Colonic mucosa (tissue), 4 donors: ENCODE measurements around the gene COPZ1. TPM values are rescaled to one million over a fixed set of nuclear protein-coding genes. Genes with fewer than 3 reads are reported as not detected.

Source experiments
- DNase-seq: peaks from one replicate; pipeline ENCODE4 v3.0.0-alpha.2; 2020
- H3K27ac ChIP-seq: fragments of 200-600 bp; one replicate; pipeline ENCODE4 v1.8.0; 2021
- H3K27me3 ChIP-seq: fragments of 200-600 bp; one replicate; pipeline ENCODE4 v1.8.0; 2021
- H3K36me3 ChIP-seq: fragments of 200-600 bp; one replicate; pipeline ENCODE4 v1.8.0; 2021
- H3K4me1 ChIP-seq: fragments of 200-600 bp; one replicate; pipeline ENCODE4 v1.8.0; 2021; ENCODE audit warnings: mild to moderate bottlenecking
- H3K4me3 ChIP-seq: fragments of 200-600 bp; one replicate; pipeline ENCODE4 v1.8.0; 2021
- H3K9ac ChIP-seq, 2 donors: one replicate each; pipeline ENCODE4 v1.7.0; 2013; ENCODE audit warnings: control low read depth in 2 of 2, low read depth in 2 of 2, low read length in 2 of 2
- H3K9me3 ChIP-seq: fragments of 200-600 bp; one replicate; pipeline ENCODE4 v1.8.0; 2021
- CTCF ChIP-seq: fragments of 200-600 bp; IDR thresholded peaks from one replicate; pipeline ENCODE4 v1.8.0; 2022; ENCODE audit warnings: antibody characterized with exemption, mild to moderate bottlenecking
- intact Hi-C: fragments of 100-400 bp; cut with DNase I; formaldehyde crosslinking; loops from one replicate; pipeline ENCODE4 v1.14.1; 2022
- total RNA-seq, 2 donors: library from RNA; stranded (reverse); fragmentation: NEBNext Ultra II Directional in 1 of 2; extraction: Animal tissue kit (Norgen Biotek cat#: 25700) in 1 of 2; gene quantifications; one replicate each; pipeline ENCODE4 v1.2.1, GENCODE V29; 2021
- donor health status: healthy.
- donor health status: DM: no; HTN: no; CAD: no.
- donor health status: DM: no; HTN: no; CAD: no.

Gene COPZ1
- total RNA-seq: 100 to 1,000 TPM; 164 to 173 TPM

- Histone ChIP-seq H3K4me1 (peaks cover 20% of the 10 kb centered on the region), H3K27me3 (no peaks in the 10 kb centered on the region), H3K9ac (peak within 1 kb of the TSS; percentile 60 to 82), H3K36me3 (no peaks in the 10 kb centered on the region), H3K9me3 (no peaks in the 10 kb centered on the region), H3K4me3 (peak within 1 kb of the TSS; percentile 78), H3K27ac (peak within 1 kb of the TSS; percentile 79)
- intact Hi-C loops: loop anchor here (5.0 kb wide), 1 partner anchor 33 kb away; no protein-coding TSS in a partner anchor
- DNase-seq: peak; percentile 97
- peak; percentile 75 for TF ChIP-seq CTCF
These were observed at the start of gene COPZ1 for GRCh38 chr12:54324617-54325441. COPZ1 (plus strand) TSS chr12:54325131; CDS start chr12:54325164, 33 bp downstream.

GRCh38 chr12:54276368-54276767 lies 48.6 kb upstream of the COPZ1 start:
- Histone ChIP-seq H3K27ac (no peak overlapping the region), H3K36me3 (no peaks in the 10 kb centered on the region), H3K27me3 (no peaks in the 10 kb centered on the region), H3K4me3 (no peak overlapping the region), H3K9ac (no peak overlapping the region), H3K9me3 (no peaks in the 10 kb centered on the region), H3K4me1 (no peaks in the 10 kb centered on the region)
- intact Hi-C loops: no loop called here
- TF ChIP-seq CTCF: no peak
- no peak for DNase-seq

DNA sequence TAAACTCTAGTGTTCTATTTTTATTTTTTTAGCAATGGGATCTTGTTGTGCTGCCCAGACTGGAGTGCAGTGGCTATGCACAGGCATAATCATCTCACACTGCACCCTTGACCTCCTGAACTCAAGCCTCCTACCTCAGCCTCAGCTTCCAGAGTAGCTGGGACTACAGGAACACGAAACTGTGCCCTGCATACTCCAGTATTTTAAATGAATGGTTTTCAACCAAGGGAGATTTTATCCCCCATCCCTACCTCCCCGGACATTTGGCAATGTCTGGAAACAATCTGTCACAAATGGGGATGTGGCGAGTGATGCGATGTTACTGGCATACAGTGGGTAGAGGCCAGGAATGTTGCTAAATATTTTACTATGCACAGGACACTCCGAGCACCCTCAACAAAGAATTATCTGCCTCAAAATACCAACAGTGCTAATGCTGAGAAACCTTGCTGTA lies 47.1 kb upstream of the COPZ1 start:
- intact Hi-C loops: no loop called here
- Histone ChIP-seq H3K9ac (peak overlapping the region in 1 of 2 donors; percentile 46), H3K27me3 (no peaks in the 10 kb centered on the region), H3K36me3 (no peaks in the 10 kb centered on the region), H3K27ac (no peak overlapping the region), H3K4me1 (peaks cover 8% of the 10 kb centered on the region), H3K9me3 (no peaks in the 10 kb centered on the region), H3K4me3 (no peak overlapping the region)
- TF ChIP-seq CTCF: no peak
- no peak for DNase-seq

GRCh38 chr12:54279227-54279631 lies 45.7 kb upstream of the COPZ1 start:
- peaks cover 21% of the 10 kb centered on the region for H3K4me1 ChIP-seq
- no peaks in the 10 kb centered on the region for H3K27me3 ChIP-seq
- H3K27ac ChIP-seq: peak overlapping the region; percentile 94
- peak overlapping the region; percentile 66 for H3K4me3 ChIP-seq
- no peak for TF ChIP-seq CTCF
- intact Hi-C loops: no loop called here
- H3K36me3 ChIP-seq: peaks cover 12% of the 10 kb centered on the region
- no peaks in the 10 kb centered on the region for H3K9me3 ChIP-seq
- no peak for DNase-seq
- H3K9ac ChIP-seq: peak overlapping the region; percentile 73 to 94

DNA sequence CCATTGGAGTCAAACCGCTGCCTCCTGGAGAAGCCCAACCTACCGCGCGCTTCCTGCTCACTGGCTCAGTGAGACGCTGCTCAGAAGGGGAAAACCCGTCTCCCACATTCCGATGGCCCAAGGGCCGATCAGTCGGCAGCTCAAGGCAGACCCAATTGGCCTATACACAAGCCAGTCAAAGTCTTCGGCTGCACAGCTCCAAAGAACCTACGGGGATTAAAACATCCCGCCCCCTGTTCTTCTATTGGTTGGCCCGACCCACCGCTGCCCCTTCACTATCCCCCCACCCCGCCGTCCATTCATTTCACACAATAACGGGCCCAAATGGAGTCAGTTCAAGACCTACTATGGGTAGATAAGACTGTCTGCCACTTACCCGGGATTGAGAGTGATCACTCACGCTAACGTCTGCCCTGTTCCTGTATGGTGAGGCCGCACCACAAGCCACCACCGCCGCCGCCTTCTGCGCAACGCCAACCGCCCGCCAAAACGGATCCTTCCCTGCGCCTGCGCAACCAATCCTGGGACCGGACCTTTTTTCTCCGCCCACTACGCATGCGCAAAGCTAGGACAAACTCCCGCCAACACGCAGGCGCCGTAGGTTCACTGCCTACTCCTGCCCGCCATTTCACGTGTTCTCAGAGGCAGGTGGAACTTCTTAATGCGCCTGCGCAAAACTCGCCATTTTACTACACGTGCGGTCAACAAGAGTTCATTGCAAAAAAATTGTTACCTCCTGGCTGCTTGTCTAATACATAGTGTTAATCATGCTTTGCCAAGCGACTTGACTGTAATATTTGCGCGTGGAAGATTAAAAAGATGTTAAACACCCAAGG lies 45.1 kb upstream of the COPZ1 start, which contains the start of gene CBX5:
Gene CBX5, minus strand, starts transcription at position 491 of the 836 bp plus-strand sequence. CDS start 22,472 bp downstream, outside the sequence.
- no peak for TF ChIP-seq CTCF
- Histone ChIP-seq H3K4me1 (peaks cover 22% of the 10 kb centered on the region), H3K4me3 (peak within 1 kb of the TSS; percentile 66), H3K36me3 (peaks cover 12% of the 10 kb centered on the region), H3K27ac (peak within 1 kb of the TSS; percentile 94), H3K27me3 (no peaks in the 10 kb centered on the region), H3K9ac (peak within 1 kb of the TSS; percentile 73 to 94), H3K9me3 (no peaks in the 10 kb centered on the region)
- intact Hi-C loops: no loop called here
- DNase-seq: peak; percentile 99
